Measurements from ENCODE around the gene FLG.
"Not testable (repeated sequence)": the region's sequence is repeated elsewhere in the genome, so short reads cannot be mapped to it uniquely, and the experiment has no call there.

GRCh38 chr1:152304773-152305172, 20.3 kb downstream of the FLG start:
- not testable (repeated sequence) for TF ChIP-seq CTCF (conservative IDR thresholded peaks at IDR 0.05); ZFX (IDR thresholded peaks at IDR 0.05)
